HEK293T (cell line): ENCODE results near the gene RHCE.
"Not testable (repeated sequence)": the region's sequence is repeated elsewhere in the genome, so short reads cannot be mapped to it uniquely, and the experiment has no call there.

Experiments used
- CTCF ChIA-PET: fragments of 350-600 bp; formaldehyde crosslinking; extraction: SDS; loops from one replicate; lab custom pipeline; 2021; ENCODE audit warnings: antibody characterized with exemption, inconsistent platforms; lab: Yijun Ruan, JAX
- POLR2A ChIA-PET: fragments of 350-600 bp; formaldehyde crosslinking; extraction: SDS; loops from one replicate; lab custom pipeline; 2020; ENCODE audit warnings: antibody characterized with exemption, inconsistent platforms; lab: Yijun Ruan, JAX
- DNase-seq: peaks from one replicate; pipeline ENCODE4 v3.0.0; 2012; ENCODE audit warnings: mixed read lengths; ENCODE audit errors: extremely low spot score
- ARNT ChIP-seq: fragments of 450-650 bp; IDR thresholded peaks from 2 replicates; pipeline ENCODE4 v1.6.1; 2017; ENCODE audit warnings: mild to moderate bottlenecking
- BHLHE40 ChIP-seq: fragments of 450-650 bp; IDR thresholded peaks from 2 replicates; pipeline ENCODE4 v1.6.1; 2016; ENCODE audit warnings: mild to moderate bottlenecking, moderate library complexity, borderline replicate concordance
- CTBP1 ChIP-seq: fragments of 450-650 bp; IDR thresholded peaks from 2 replicates; pipeline ENCODE4 v1.6.1; 2016; ENCODE audit warnings: borderline replicate concordance
- ELF4 ChIP-seq: fragments of 450-650 bp; IDR thresholded peaks from 2 replicates; pipeline ENCODE4 v1.6.1; 2017; ENCODE audit warnings: antibody characterized with exemption
- FOXA1 ChIP-seq: fragments of 450-650 bp; IDR thresholded peaks from 2 replicates; pipeline ENCODE4 v1.6.1; 2016; ENCODE audit warnings: mild to moderate bottlenecking
- FOXK2 ChIP-seq: fragments of 450-650 bp; IDR thresholded peaks from 2 replicates; pipeline ENCODE4 v1.6.1; 2016; ENCODE audit warnings: mild to moderate bottlenecking
- FOXM1 ChIP-seq: fragments of 450-650 bp; IDR thresholded peaks from 2 replicates; pipeline ENCODE4 v1.6.1; 2017; ENCODE audit warnings: mild to moderate bottlenecking, borderline replicate concordance
- HDGF ChIP-seq: fragments of 450-650 bp; IDR thresholded peaks from 2 replicates; pipeline ENCODE4 v1.6.1; 2017; ENCODE audit warnings: antibody characterized with exemption, borderline replicate concordance
- L3MBTL2 ChIP-seq: fragments of 450-650 bp; conservative IDR thresholded peaks from 2 replicates; pipeline ENCODE4 v1.6.1; 2016; ENCODE audit warnings: mild to moderate bottlenecking
- LEF1 ChIP-seq: fragments of 450-650 bp; IDR thresholded peaks from 2 replicates; pipeline ENCODE4 v1.6.1; 2017; ENCODE audit warnings: mild to moderate bottlenecking, borderline replicate concordance
- NFRKB ChIP-seq: fragments of 450-650 bp; IDR thresholded peaks from 2 replicates; pipeline ENCODE4 v1.6.1; 2016; ENCODE audit warnings: mild to moderate bottlenecking, moderate library complexity
- SP1 ChIP-seq: fragments of 450-650 bp; IDR thresholded peaks from 2 replicates; pipeline ENCODE4 v1.6.1; 2017
- SUZ12 ChIP-seq: fragments of 450-650 bp; IDR thresholded peaks from 2 replicates; pipeline ENCODE4 v1.6.1; 2016; ENCODE audit warnings: mild to moderate bottlenecking
- TARDBP ChIP-seq: fragments of 450-650 bp; IDR thresholded peaks from 2 replicates; pipeline ENCODE4 v1.6.1; 2016
- ZNF384 ChIP-seq: fragments of 450-650 bp; IDR thresholded peaks from 2 replicates; pipeline ENCODE4 v1.6.1; 2016
- TF ChIP-seq, protein P1 (sequence below): fragments of 450-650 bp; IDR thresholded peaks from 2 replicates; pipeline ENCODE4 v1.6.1; 2016

Gene RHCE

DNA sequence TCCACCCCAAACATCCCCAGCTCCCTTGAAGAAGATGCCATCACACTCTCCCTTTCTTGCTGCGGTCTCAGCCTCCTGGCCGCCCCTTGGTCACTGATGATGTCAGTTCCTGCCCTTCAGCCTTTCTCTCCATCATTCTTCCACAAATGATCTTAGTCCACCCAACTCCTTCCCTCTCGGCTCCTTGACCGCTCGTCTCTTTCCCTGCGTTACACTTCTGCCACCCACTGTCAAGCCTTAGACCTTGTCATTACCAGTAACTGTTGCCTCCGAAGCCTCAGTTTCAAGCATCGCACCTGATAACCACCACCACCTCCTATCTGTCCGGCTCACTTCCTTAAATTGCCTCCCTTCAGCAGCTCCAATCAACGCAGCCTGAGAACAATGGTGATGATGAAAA lies 23.1 kb downstream of the RHCE start:
- DNase-seq, POLR2A ChIA-PET, CTCF ChIA-PET: not testable (repeated sequence)

DNA sequence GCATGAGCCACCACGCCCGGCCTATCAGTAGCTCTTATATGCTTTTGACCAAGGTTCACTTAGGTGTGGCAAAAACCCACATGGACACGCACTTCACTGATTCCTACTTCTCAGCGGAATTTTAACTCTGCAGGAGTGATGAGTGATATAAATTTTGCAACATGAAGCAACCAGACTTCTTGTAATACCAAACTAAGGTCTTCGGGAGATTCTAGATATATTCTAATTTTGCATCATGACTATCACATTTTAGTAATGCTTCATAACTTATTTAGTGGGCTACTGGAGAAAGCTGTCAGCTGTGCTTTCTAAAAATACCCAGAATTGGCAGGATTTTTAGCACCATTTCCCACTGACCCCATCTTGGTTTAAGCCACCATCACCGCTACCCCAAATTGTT lies 27.8 kb downstream of the RHCE start:
- ChIA-PET CTCF (no interaction called here), POLR2A (no interaction called here)
- TF ChIP-seq NFRKB (no peak), CTBP1 (no peak), FOXK2 (no peak), ARNT (no peak), L3MBTL2 (no peak), ELF4 (no peak)
- DNase-seq = no peak

DNA sequence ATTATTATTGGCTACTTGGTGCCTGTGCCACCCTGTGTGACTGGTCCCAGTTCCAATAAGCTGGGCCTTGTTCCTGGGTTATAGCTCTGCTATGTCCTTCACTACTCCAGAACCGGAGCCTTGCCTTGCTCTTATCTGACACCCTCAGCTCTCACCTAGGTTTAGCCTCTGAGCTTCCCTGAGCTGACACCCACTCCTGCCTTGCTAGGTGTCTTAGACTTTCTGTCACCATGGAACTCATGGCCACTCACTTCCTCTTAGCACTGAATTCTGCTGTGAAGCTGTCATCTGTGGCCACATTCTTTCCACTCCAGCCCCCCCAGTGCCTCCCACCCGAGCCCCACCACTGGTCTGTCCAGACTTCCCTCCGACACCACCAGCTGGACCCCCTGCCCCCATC lies 30.9 kb downstream of the RHCE start:
- POLR2A ChIA-PET, DNase-seq, CTCF ChIA-PET: not testable (repeated sequence)

DNA sequence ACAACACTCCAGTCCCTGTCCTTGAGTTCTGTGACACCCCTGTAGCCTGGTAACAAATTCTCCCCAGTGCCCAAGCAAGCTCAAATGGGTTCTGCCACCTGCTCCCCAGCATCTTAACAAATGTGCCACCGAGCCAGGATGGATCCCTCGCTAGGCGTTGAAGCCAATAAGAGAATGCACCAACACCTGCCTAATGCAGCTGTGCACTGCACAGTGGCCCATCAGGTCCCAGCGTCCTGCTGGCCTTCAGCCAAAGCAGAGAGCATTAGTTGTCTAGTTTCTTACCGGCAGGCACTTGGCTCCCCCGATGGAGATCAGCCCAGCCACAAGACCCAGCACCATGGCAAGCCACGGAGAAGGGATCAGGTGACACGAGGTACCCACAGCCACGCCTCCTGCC lies 31.9 kb downstream of the RHCE start:
- DNase-seq = not testable (repeated sequence)

DNA sequence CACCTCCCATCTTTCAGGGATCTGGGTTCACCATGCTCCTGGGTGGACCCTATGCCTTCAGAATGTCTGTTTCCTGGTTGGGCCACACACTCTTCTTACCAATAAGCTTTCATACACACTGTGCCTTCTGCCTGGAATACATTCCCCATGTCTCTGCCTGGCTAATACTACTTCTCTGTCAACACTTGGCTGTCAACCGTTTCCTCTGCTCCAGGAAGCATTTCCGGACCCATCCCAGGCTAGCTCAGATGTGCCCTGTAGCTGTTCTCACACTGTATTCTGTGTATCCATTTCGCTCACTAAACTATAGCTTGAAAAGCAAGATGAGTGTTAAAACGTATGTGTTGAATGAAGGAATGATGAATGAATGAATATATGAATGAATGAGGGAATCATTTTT lies 33.5 kb downstream of the RHCE start:
- CTCF ChIA-PET, POLR2A ChIA-PET, DNase-seq: not testable (repeated sequence)

More for the DNA sequence above, 31.9 kb downstream of the RHCE start:
- POLR2A ChIA-PET, CTCF ChIA-PET: not testable (repeated sequence)

DNA sequence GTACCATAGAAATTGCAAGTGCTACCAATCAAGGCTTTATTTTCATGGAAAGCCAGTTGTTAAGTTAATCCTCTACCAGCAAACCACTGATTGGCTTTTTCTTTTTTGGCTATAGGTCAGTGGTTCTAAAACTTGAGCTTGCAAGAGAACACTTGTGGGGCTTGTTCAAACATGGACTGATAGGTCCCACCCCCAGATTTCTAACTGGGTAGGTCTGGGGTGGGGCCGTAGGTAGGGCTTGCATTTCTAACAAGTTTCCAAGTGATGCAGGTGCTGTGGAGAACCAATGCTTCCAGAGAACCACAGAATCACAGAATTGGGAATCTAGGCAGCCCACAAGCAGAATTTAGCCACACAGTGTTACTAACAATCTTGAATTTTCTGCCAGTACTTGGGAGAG lies 36.8 kb downstream of the RHCE start:
- CTCF ChIA-PET, POLR2A ChIA-PET, DNase-seq: not testable (repeated sequence)

DNA sequence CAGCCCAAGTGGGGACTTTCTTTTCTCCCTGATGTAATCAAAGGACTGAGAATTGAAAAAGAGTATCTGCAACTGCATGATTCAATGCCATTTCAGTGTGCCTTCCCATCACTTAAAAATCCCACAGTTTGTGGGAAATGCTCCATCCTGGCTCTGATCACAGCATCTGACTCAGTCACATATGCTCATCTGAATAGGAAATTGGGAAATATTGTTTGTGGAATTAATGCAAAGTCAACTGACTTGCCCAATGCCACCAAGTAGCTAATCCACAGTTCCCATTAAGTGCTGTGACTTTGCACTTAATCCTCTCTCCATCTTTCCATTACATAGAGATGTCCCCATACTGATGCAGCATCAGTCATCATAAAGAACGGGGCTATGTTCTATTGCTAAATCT lies 37.5 kb downstream of the RHCE start:
- POLR2A ChIA-PET, CTCF ChIA-PET, DNase-seq: not testable (repeated sequence)

DNA sequence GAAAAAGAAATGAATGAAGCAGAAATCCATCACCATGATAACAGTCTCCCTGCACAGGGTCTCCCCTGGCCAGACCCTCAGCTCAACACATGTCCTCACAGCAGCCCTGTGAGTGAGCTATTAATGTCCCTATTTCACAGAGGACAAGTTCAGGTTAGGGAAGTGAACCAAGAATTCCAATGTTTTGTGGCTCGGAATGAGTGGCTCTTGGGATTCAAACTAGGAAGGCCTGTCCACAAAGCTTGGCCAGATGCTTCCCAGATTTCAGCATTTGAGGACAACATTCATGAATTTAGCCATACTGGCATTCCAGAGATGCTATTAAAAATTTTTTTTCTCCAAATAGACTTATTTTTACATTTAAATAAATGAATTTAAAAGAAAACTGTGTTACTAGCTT lies 38.1 kb downstream of the RHCE start:
- CTCF ChIA-PET, DNase-seq, POLR2A ChIA-PET: not testable (repeated sequence)

DNA sequence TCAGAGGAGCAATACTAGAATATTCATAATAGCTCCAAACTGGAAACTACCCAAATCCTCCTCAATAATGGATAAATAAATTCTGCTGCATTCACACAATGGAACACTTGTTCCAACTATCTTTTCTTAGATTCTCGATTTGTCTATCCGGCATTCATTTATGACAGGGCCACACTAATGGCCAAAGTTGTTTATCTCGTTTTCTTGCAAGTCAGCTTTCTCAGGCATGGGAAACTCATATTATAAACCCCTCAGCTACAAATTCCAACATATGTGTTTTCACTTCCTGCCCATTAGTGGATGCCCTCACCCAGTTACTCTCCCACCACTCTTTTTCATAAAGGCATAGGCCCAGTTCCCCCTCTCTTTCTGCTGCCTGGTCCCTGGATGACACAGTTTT lies 42.3 kb downstream of the RHCE start:
- DNase-seq, POLR2A ChIA-PET, CTCF ChIA-PET: not testable (repeated sequence)

DNA sequence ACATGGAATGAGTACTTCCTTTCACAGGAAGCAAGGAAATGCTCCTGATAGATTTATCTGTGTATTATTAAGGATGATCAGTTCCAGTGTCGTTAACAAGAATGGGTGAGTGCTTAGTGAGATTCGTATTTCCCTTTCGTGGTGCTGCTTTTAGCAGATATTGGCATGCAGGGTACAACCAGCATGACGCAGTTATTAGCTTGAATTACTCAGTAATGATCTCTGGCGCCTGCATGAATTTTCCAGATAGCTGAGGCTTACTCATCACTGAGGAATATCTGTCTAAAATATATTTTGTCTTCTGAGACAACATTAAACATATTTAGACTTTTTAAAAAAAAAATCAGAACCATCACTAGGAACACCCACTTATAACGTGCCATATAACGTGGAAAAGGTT lies 48.9 kb downstream of the RHCE start:
- DNase-seq, POLR2A ChIA-PET, CTCF ChIA-PET: not testable (repeated sequence)

DNA sequence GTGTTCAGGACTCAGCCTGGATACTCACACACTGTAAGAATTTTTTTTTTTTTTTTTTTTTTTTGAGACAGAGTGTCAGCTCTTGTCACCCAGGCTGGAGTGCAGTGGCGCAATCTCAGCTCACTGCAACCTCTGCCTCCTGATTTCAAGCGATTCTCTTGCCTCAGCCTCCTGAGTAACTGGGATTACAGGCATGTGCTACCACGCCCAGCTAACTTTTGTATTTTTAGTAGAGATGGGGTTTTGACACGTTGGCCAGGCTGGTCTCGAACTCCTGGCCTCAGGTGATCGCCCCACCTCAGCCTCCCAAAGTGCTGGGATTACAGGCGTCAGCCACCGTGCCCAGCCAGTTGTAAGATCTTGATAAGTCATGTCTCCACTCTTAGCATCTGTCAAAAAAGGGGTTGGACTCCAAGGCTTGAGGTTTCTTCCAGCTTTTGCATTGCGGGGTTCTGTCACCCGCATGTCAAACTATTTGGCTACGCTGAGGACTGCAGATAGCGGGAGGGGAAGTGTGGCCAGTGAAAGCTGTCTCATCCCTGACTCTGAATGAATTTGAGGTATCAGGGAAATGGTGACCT lies 50.8 kb downstream of the RHCE start:
- POLR2A ChIA-PET = interaction anchor here (1.1 kb wide), 1 partner anchor 122 kb away, joined by 5 read pairs; the partner anchor contains the start of gene RSRP1
- CTCF ChIA-PET, DNase-seq: not testable (repeated sequence)

DNA sequence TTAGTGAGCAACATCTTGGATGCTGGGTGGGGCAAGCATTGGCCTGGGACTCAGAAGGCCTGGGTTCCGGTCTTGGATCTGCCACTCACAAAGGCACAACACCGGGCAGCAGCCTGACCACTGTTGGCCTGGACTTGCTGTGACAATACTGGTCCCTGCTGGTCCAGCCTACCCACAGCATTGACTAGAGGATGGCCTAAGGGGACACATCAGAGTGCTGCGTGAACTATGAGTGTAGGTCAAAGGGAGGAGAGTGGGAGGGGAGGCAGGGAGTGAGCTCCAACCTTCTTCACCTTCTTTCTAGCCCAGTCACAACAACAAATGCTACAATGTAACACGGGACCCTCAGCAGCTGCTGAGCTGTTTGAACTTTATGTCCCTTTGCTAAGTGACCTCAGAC lies 51.4 kb downstream of the RHCE start:
- no peak for DNase-seq
- ChIA-PET POLR2A (interaction anchor here (1.1 kb wide), 1 partner anchor 122 kb away, joined by 5 read pairs; the partner anchor contains the start of gene RSRP1), CTCF (interaction anchor here (0.5 kb wide), 1 partner anchor 55 kb away, joined by 3 read pairs; no protein-coding TSS in a partner anchor)
- no peak for TF ChIP-seq FOXM1
- TF ChIP-seq SP1 = no peak
- TF ChIP-seq SUZ12 = no peak
- no peak for TF ChIP-seq ARNT
- TF ChIP-seq, protein P1, sequence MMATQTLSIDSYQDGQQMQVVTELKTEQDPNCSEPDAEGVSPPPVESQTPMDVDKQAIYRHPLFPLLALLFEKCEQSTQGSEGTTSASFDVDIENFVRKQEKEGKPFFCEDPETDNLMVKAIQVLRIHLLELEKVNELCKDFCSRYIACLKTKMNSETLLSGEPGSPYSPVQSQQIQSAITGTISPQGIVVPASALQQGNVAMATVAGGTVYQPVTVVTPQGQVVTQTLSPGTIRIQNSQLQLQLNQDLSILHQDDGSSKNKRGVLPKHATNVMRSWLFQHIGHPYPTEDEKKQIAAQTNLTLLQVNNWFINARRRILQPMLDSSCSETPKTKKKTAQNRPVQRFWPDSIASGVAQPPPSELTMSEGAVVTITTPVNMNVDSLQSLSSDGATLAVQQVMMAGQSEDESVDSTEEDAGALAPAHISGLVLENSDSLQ = no peak
- no peak for TF ChIP-seq ELF4
- TF ChIP-seq L3MBTL2 = no peak
- no peak for TF ChIP-seq BHLHE40
- TF ChIP-seq CTBP1 = no peak
- no peak for TF ChIP-seq ZNF384
- no peak for TF ChIP-seq FOXK2
- TF ChIP-seq FOXA1 = no peak
- no peak for TF ChIP-seq NFRKB
- no peak for TF ChIP-seq TARDBP
- no peak for TF ChIP-seq LEF1
- no peak for TF ChIP-seq HDGF

DNA sequence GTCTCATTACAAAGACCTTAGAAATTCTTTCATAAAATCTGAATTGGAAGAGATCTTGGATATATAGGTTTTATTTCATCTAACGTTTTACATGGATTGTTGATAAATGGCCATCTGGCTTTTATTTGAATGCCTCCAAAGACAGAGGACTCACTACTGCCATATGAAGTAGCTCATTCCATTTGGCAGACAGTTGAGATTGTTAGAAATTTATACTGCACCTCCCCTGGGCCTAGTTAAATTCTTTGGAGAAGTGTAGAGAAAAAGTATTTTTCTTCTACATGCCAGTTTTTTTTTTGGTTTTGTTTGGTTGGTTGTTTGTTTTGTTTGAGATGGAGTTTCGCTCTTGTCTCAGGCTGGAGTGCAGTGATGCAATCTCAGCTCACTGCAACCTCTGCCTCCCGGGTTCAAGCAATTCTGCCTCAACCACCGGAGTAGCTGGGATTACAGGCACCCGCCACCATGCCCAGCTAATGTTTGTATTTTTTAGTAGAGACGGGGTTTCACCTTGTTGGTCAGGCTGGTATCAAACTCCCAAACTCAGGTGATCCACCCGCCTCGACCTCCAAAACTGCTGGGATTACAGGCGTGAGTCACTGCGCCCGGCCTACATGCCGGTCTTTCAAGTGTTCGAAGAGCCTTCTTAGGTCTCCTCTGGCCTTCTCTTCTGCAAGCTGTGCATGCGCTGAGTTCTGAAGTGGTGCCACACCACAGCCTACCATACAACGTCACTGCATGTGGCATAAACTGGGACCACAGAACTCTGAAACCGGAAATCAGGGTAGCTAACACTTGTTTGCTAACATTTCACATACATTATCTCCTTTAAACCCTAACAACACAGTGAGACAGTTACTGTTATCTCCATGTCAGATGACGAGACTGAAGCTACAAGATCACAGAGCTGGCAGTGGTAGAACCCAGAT lies 57.7 kb downstream of the RHCE start:
- POLR2A ChIA-PET, CTCF ChIA-PET, DNase-seq: not testable (repeated sequence)
